Cardiac fibroblast (primary cell): ENCODE data around the gene TENT4B.

Source experiments
- DNase-seq, 2 donors: peaks; one replicate each; pipeline versions ENCODE4 v3.0.0 to v3.0.0-alpha.2; 2010; ENCODE audit warnings: low read depth in 2 of 2
- H3K4me3 ChIP-seq, 2 donors: replicated peaks in 1 of 2; 1 replicate in 1 of 2; 2 replicates in 1 of 2; pipeline ENCODE4 v1.5.1; 2011; ENCODE audit warnings: low read depth in 2 of 2, low read length in 2 of 2, mild to moderate bottlenecking in 2 of 2, moderate library complexity in 1 of 2
- TF ChIP-seq, protein P1 (sequence below): IDR thresholded peaks from one replicate; pipeline ENCODE4 v1.5.1; 2011; ENCODE audit warnings: low read depth, mild to moderate bottlenecking, low read length, inconsistent platforms

Gene TENT4B

GRCh38 chr16:50246299-50247122 is 93.4 kb downstream of the TENT4B start:
- TF ChIP-seq, protein P1, sequence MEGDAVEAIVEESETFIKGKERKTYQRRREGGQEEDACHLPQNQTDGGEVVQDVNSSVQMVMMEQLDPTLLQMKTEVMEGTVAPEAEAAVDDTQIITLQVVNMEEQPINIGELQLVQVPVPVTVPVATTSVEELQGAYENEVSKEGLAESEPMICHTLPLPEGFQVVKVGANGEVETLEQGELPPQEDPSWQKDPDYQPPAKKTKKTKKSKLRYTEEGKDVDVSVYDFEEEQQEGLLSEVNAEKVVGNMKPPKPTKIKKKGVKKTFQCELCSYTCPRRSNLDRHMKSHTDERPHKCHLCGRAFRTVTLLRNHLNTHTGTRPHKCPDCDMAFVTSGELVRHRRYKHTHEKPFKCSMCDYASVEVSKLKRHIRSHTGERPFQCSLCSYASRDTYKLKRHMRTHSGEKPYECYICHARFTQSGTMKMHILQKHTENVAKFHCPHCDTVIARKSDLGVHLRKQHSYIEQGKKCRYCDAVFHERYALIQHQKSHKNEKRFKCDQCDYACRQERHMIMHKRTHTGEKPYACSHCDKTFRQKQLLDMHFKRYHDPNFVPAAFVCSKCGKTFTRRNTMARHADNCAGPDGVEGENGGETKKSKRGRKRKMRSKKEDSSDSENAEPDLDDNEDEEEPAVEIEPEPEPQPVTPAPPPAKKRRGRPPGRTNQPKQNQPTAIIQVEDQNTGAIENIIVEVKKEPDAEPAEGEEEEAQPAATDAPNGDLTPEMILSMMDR = no peak
- peak overlapping the region; percentile 66 for H3K4me3 ChIP-seq
- no peak for DNase-seq

DNA sequence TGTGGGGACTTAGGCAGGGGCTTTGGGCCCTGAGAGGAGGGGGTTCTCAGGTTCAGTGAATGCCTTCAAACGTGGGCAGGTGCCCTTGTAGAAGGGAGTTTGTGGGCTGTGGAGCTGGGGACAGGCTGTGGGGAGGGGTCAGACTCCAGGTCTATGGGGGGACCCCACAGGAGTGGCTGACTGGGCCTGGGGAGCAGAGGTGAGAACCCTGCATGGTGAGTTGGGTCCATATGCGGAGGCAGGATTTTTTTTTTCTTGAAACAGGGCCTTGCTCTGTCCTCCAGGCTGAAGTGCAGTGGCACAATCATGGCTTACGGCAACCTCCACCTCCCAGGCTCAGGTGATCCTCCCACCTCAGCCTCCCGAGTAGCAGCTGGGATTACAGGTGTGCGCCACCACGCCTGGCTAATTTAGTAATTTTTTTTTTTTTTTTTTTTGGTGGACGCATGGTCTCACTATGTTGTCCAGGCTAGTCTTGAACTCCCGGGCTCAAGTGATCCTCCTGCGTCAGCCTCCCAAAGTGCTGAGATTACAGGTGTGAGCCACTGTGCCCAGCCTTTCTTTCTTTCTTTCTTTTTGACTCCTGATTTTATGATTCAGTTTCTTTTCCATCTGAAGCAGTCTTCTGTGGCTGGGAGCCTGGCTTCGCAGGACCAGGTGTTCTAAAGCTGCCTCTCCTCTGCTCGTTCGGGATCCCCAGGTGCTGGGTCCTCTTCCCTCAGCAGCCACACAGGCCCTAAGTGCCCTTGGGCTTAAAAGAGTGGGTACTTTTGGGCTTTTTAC is 94.2 kb downstream of the TENT4B start:
- TF ChIP-seq, protein P1 = no peak
- DNase-seq = no peak
- H3K4me3 ChIP-seq = no peak overlapping the region

DNA sequence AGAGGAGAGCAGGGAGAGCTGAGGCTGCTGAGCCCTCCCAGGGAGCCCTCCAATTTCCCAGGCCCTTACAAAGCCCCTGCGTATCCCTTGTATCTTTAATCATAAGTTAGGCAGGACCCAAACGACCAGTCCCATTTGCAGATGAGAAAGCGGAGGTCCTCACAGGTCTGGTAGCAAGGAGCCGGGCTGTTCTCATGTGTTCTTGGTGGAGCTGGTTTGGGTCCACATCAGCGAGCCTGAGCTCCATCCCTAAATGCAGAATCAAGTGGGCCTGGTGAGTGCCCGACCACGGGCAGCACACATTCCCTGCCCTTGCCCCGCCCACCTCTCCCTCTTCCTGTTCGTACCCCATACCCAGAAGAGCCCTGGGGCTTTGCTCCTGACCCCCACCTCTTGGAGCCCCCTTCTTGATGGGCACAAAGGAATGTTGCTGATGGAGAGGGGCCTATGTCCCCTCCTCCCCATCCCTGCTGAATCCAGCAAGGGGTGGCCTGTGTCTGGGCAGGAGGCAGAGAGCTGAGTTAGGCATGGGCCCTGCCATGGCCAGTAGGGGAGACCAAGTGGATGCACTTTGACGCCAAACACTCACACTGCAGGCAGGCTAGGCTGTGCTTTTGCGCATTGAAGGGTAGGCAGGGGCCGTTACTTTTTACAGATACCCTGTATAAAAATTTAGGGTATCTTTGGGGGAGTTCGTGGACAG is 95.0 kb downstream of the TENT4B start:
- TF ChIP-seq, protein P1 = no peak
- DNase-seq = no peak
- H3K4me3 ChIP-seq = no peak overlapping the region

- TF ChIP-seq, protein P1 = no peak
- DNase-seq = no peak
- no peak overlapping the region for H3K4me3 ChIP-seq
Observed at GRCh38 chr16:50248845-50249244, 95.7 kb downstream of the TENT4B start.

- peak; percentile 82 to 90 for DNase-seq
- no peak overlapping the region for H3K4me3 ChIP-seq
- TF ChIP-seq, protein P1 = no peak
Observed at GRCh38 chr16:50251375-50252081, 98.4 kb downstream of the TENT4B start.

DNA sequence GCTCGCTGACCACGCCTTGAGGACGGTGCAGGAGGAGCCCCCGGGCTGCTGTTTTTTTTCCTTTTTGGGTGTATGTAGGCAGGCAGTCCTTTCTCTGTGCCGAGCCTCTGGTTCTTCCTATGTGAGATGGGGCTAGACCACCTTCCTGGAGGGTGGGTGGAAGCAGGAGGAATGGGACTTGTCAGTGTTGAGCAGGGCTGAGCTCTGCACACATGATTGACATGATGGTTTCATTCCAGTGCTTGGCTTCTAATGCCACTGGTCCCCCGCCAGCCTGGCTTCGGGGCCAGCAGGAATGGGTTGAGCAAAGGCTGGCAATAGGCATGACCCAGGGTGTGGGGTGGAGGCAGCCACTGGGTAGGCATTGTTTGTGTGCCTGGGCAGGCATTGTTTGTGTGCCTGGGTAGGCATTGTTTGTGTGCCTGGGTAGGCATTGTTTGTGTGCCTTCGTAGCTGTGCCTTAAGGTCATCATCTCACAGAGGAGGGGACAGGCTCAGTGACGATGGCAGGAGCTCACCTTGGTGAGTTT is 99.0 kb downstream of the TENT4B start:
- DNase-seq = no peak

More for the DNA sequence above, 99.0 kb downstream of the TENT4B start:
- H3K4me3 ChIP-seq = no peak overlapping the region
- TF ChIP-seq, protein P1 = no peak
